Measurements from ENCODE around the gene C8A. TPM values are rescaled to one million over a fixed set of nuclear protein-coding genes. Genes with fewer than 3 reads are reported as not detected.

C8A gene
- total and polyA plus RNA-seq, 2 of the 8 experiments (the other 6 are each of a cell fraction or from before 2014, with no cell fraction given), result not detected

- Histone ChIP-seq H2AK5ac (ENCODE audit: low read depth, low read length) (no peak overlapping the region), H3K79me2 (ENCODE audit: control insufficient read depth in 1 of 2, insufficient read depth in 2 of 2, low read length in 2 of 2) (no peaks in the 10 kb centered on the region), H3K9me3 (ENCODE audit: insufficient read depth in 2 of 2, low read depth in 1 of 2, low read length in 1 of 2) (no peaks in the 10 kb centered on the region), H2BK120ac (replicated peaks; ENCODE audit: low read depth, low read length) (no peak overlapping the region), H4K8ac (ENCODE audit: extremely low read depth, insufficient read depth, low read length) (no peak overlapping the region), H3K56ac (replicated peaks; ENCODE audit: insufficient read length, low read depth, low read length) (no peak overlapping the region), H3K4me1 (replicated peaks in 1 of 4; ENCODE audit: control insufficient read depth in 3 of 4, insufficient read depth in 4 of 4, low read length in 3 of 4) (peaks cover 2 to 9% (median 6%) of the 10 kb centered on the region in 4 experiments; a peak in 6 of 7 replicates), H3K9ac (replicated peaks in 1 of 4; ENCODE audit: extremely low read depth in 1 of 4, low read depth in 3 of 4, low read length in 3 of 4) (no peak overlapping the region), H2AFZ (ENCODE audit: low read length) (no peak overlapping the region), H4K91ac (replicated peaks; ENCODE audit: insufficient read length, low read length) (no peak overlapping the region), H4K5ac (ENCODE audit: insufficient read length, low read depth, low read length) (no peak overlapping the region), H2BK12ac (ENCODE audit: low read depth, low read length) (no peak overlapping the region), H3K27me3 (replicated peaks in 1 of 4; ENCODE audit: control insufficient read depth in 3 of 4, extremely low read depth in 1 of 4, insufficient read depth in 3 of 4, low read length in 3 of 4) (no peaks in the 10 kb centered on the region), H3K14ac (ENCODE audit: insufficient read length) (no peak overlapping the region), H3K18ac (ENCODE audit: extremely low read depth, low read length) (no peak overlapping the region), H3K79me1 (ENCODE audit: low read depth, low read length) (no peaks in the 10 kb centered on the region), H2BK5ac (ENCODE audit: low read depth, low read length) (no peak overlapping the region), H3K4me3 (ENCODE audit: extremely low read depth in 1 of 4, insufficient read depth in 2 of 4, low read depth in 3 of 4, low read length in 4 of 4) (no peak overlapping the region), H4K20me1 (replicated peaks in 1 of 2; ENCODE audit: control insufficient read depth in 1 of 2, insufficient read depth in 2 of 2, low read length in 2 of 2) (no peaks in the 10 kb centered on the region), H3K27ac (ENCODE audit: low read depth, low read length) (no peak overlapping the region), H3K23me2 (ENCODE audit: low read depth, low read length) (peaks cover 3% of the 10 kb centered on the region; the same call in 1 of the 2 replicates), H3K36me3 (ENCODE audit: control insufficient read depth in 2 of 4, insufficient read depth in 4 of 4, low read length in 3 of 4) (no peaks in the 10 kb centered on the region), H3K4ac (replicated peaks; ENCODE audit: insufficient read length, low read depth, low read length) (no peak overlapping the region), H3K23ac (ENCODE audit: insufficient read length) (no peak overlapping the region), H2BK15ac (ENCODE audit: low read length) (no peak overlapping the region), H2BK20ac (ENCODE audit: low read length) (no peak overlapping the region), H3K4me2 (ENCODE audit: insufficient read depth in 1 of 2, low read depth in 2 of 2, low read length in 2 of 2) (no peak overlapping the region)
- FAIRE-seq (no peak), DNase-seq (ENCODE audit: low read depth in 1 of 2, low spot score in 2 of 2) (no peak)
- no peak for TF ChIP-seq KDM1A (IDR thresholded peaks at IDR 0.05; ENCODE audit: borderline replicate concordance, low read length)
- no peak for TF ChIP-seq SIX5 (IDR thresholded peaks at IDR 0.05; ENCODE audit: low read depth, low read length)
- TF ChIP-seq MAFK (IDR thresholded peaks at IDR 0.05; ENCODE audit: low read depth, low read length), result no peak
- TF ChIP-seq EP300 (IDR thresholded peaks at IDR 0.05; ENCODE audit: borderline replicate concordance in 1 of 2, low read depth in 2 of 2, low read length in 2 of 2), result no peak
- no peak for TF ChIP-seq JUND (IDR thresholded peaks at IDR 0.05; ENCODE audit: low read length)
- TF ChIP-seq BCL11A (IDR thresholded peaks at IDR 0.05; ENCODE audit: low read depth in 2 of 2, low read length in 2 of 2), result no peak
- TF ChIP-seq POLR2A (IDR thresholded peaks at IDR 0.05; ENCODE audit: control extremely low read depth in 1 of 2, low read depth in 2 of 2, low read length in 2 of 2), result no peak
- no peak for TF ChIP-seq ASH2L (IDR thresholded peaks at IDR 0.05; ENCODE audit: low read length)
- POLR2A ChIA-PET (ENCODE audit: partially characterized antibody), result no interaction called here
- 64% methylated on average over 1 of the region's 1 CpG; no CpG with 5 or more reads in 1 of the 2 experiments for WGBS, 2 experiments (ENCODE audit: extremely low coverage in 1 of 2, insufficient coverage in 1 of 2, insufficient read length in 1 of 2, insufficient replicate concordance in 2 of 2, low coverage in 1 of 2, low lambda C conversion rate in 2 of 2, missing lambda C conversion rate in 1 of 2)
- CTCF ChIA-PET (ENCODE audit: partially characterized antibody), result interaction anchor here (0.5 to 3.2 kb wide), 39 partner anchors 10 to 1440 kb away, joined by 3 to 30 read pairs (median 4); no protein-coding TSS in a partner anchor
Measured at GRCh38 chr1:56821462-56821797, 33.2 kb upstream of the C8A start.

All from H1 (cell line).